DMS53 treated with DMSO at 0.1 percent for 48 hours (cell line): ENCODE measurements around the gene ZNF746.

Source experiments
- DNase-seq: peaks from one replicate; lab custom pipeline; 2025; ENCODE audit not compliant: unreplicated experiment; lab: John Stamatoyannopoulos, UW

ZNF746 gene

GRCh38 chr7:149490083-149490760, 7.4 kb downstream of the ZNF746 start:
- DNase-seq: no peak

DNA sequence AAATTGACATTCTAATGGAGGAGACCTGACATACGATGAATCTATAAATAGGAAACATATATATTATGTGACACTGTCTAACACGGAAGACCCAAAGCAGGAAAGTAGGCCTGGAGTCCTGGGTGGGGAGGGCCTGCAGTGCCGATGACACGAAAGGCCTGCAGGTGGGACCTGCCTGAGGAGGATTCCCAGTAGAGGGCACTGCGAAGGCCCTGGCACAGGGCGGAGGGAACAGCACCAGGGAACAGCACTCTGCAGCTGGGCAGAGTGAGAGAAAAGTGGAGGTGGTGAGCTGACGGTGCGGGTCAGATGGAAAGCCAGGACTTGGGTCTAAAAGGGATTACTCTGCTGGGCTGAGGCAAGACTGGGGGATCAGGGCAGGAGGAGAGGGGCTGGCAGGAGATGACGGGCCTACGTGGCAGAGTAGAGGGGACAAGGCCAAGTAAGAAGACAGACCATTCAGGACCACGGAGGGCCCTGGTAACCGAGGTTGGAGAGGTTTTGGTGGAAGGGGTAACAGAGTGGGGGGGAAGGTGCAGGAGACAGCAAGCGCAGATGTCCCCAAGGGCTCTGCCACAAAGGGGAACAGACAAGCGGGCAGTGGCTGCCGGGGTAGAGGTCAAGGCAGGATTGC, 8.1 kb downstream of the ZNF746 start:
- DNase-seq: no peak

DNA sequence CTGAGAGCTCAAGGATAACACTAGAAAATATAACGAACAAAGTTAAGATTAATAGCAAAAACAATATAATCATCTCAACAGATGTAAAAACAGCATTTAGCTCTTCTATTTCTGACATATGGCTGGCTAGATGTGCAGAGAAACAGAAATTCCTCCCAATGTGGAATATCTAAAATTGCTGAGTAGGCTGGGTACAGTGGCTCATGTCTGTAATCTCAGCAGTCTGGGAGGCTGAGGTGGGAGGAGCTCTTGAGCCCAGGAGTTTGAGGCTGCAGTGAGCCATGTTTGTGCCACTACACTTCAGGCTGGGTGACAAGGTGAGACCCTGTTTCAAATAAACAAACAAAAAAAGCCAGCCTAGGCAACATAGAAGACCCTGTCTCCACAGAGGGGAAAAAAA, 18.0 kb downstream of the ZNF746 start:
- no peak for DNase-seq

DNA sequence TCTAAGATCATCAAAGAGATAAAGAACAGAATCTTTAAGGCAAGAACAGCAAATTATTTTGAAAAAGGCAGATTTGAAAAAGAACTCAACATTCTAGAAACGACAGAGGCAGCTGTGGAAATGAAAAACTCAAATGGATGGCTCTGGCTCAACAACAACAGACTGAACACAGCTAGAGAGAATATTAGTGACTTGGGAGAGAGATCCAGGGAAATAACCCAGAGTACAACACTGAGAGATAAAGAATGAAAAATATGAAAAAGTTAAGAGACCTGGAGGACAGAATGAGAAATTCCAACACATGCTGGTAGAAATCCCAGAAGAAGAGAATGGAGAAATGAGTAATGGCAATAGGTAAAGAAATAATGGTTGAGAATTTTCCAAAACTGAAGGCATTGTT, 18.9 kb downstream of the ZNF746 start:
- DNase-seq: no peak

DNA sequence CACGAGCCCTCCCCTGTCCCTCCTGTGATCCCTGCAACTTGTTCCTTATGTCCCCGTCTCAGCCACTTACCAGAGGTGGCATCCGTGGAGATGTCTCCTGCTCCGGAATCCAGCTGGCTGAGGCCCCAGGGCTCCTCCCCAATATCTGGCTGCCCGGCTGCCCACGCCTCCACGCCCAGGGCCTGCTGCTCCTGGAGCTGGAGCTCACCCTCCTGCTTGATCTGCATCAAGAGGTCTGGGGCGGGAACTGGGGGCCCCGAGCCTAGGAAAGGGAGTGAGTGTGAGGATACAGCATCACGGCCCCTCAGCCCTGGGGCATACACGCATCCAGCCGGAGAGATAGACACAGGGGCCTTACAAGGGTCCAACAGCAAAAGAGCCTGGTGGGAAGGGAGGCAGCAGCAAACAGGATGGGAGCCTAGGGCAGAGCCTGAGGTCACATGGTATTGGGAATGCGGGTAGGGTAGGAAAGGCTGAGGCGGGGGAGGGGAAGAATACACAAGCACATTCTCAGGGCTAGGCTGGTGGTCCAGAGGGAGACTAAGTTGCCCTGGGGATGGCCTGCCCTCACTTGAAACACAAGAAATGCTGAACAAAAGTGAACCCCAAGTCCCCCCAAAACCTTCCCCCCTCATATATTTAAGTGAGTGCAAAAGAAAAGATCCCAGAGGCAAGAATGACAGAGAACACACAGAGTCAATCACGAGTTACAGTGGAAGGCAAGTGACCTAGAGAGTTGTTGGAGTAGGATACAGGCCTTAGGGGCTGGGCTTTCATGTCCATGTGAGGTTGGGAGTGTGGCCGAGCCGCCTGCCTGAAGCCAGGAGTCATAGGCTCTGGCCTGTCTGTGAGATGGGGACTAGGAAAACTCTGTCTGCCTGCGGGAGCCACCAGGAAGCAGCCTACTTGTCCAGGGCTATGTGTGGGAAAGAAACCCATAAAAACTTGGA, 19.8 kb downstream of the ZNF746 start:
- no peak for DNase-seq

DNA sequence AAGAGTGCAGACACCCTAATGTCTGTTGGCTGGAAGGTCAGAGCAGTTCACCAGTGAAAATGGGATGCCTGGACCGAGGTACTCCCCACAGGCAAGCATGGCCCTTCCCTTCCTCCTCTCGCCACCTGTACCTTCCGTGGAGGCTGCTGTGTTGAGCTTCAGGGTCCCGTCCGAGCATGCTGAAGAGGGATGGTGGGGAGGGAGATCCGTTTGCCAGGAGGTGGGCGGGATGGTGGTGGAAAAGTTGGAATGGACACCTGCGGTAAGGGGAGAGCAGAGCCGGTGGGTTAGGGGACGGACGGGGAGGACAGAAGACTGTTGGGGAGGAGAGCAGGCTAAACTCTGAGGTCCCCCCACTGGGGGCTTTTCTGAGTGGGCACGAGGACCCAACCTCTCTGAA, 20.8 kb downstream of the ZNF746 start:
- no peak for DNase-seq

DNA sequence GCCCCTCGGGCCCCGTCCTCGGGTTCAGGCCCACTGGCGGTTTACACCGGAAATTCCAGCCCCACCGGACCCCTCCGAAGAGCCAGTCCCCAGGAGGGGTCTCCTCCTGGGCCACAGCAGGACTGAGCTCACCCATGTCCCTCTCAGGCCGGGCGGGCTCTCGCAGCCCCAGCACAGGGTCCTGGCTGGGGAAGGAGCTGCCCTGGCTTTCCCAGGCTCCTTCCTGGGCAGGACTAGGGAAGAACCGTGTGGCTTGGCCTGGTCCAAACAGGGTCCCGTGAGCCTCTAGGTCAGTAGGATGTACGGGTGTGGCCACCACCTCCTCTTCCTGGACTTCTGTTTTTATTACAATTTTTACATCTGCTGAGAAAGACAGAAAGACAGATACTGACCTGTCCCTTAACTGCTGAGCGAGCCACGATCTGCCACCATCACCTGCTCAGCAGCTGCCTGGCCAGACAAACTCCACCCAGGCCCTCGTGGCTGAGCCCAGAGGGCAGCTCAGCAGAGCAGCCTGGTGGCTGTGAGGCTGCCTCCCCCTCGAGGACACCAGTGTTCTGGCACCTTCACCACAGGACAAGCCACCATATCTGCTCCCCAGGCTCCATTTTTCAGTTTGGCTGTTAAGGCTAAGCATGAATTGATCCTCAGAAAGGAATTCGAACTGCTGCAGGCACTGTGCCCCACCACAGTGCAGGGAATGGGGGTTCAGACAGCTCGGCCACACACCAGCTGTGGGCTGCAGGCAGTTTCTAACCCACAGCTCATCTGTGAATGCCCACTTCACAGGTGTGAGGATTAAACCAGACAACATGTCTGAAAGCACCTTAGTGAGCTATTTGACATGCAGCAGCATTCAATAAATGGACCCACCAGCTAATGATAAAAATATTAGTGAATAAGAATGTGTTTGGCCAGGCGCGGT, 22.2 kb downstream of the ZNF746 start:
- DNase-seq: no peak

DNA sequence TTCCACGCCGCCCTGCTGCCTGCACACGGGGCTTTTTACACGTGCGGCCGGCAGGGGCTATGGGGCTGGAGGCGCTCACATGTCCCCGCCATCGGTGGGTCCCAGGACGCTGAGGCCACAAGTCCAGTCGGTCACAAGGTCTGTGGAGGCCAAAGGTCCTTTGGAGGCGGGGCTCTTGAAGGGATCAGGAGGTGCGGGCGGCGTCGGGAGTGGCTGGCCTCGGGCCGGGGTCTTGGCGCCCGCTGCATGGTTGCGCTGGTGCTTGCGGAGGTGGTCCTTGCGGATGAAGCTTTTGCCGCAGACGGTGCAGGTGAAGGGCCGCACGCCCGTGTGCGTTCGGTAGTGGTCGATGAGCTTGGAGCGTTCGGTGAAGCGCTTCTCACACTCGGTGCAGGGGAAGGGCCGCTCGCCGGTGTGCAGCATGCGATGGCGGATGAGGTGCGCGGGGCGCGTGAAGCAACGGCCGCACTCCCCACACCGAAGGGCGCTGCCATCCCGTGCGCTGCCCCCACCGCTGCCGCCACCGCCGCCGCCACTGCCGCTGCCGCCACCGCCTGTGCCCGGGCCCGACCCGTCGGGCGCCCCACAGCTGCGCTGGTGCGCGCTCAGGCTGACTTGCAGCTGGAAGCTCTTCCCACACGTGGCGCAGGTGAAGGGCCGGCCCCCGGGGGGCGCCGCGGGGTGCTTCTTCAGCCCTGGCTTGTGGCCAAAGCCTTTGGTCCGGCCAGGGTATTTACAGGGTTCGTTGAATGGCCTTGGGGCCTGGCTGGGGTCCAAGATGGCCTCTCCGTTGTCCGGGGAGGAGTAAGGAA, 23.1 kb downstream of the ZNF746 start:
- DNase-seq: no peak

- no peak for DNase-seq
Measured at GRCh38 chr7:149473251-149473650, 24.4 kb downstream of the ZNF746 start.

DNA sequence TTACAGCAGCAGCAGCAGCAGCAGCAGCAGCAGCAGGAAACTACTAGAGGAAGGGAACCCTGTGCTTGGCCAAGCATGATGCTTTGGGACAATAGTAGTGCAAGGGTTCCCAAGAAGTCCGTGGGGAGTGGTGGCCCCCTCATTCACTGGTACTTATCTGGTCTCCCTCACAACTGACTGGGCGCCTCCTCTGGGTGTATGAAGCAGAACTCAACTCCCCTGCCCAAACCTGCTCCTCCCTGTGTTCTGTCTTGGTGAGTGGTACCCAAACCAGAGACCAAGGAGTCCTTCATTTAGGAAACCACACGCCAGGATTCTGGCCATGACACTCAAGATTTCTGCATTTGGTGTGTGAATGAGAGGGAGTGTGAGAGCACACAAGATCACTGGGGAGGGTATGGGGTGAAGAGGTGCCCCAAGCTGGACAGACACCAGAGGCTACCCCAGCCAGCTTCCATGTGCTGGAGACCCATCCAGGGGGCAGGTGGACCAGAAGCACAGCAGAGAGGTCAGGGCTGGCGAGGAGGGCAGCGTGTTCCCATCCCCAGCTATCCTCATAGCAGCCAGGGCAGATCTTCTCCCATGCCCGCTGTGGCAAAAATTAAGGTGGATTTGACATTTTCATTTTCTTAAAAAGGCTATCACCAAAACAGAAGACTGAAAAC, 26.2 kb downstream of the ZNF746 start:
- DNase-seq: no peak

GRCh38 chr7:149469806-149470205, 27.8 kb downstream of the ZNF746 start:
- DNase-seq: no peak

DNA sequence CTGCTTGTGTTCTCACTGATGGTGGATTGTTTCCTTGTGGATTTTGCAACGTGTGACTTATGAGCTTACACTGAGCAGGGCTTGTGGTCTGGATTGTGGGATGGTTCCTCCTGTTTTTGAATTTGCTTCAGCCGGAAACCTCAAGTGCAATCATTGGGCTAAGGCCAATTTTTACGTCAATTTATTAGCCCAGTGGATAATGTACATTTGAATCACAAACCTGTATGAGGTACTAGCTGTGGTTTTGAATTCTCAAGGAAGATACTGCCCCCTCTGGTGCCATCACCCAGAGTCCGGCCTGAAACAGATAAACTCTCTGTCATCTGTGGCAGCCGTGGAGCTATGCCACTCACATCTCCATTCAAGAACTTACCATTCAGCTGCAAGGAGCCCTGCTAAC, 29.4 kb downstream of the ZNF746 start:
- DNase-seq: no peak

DNA sequence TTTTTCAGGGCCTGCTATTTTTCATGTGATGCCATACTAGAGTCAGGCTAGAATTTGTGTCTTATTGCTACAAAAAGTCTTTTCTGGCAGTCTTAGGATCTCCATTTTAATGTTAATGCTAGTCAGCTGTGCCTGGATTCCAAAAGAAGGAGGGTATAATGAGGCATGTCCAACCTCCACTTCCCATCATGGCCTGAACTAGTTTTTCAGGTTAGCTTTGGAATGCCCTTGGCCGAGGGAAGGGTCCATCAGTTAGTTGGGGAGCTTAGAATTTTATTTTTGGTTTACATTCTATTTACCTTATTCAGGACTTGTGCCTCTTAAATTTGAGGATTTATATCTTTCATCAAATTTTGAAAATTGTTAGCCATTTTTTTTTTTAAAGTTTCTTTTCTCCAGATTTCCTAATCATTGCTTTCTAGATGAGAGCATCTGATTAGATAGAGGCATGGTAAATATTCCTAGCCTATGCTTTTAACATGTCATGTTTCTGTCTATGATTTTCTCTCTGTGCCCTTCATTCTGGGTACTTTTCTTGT, 30.2 kb downstream of the ZNF746 start:
- no peak for DNase-seq

DNA sequence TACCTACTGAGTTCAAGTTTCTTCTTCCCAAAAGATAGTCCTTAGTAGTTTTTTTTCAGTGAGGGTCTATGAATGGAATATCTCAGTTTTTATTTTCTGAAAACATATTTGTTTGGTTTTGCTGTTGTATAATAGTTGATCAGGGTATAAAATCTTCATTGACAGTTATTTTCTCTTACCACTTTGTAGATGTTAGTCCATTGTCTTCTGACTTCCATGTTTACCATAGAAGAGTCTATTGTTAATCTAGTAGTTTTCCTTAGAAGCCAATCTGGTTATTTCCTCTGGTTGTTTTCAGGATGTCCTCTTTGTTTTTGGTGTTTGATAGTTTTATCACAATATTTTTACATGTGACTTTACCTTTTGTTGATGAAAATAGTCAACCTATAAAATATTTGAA, 31.2 kb downstream of the ZNF746 start:
- no peak for DNase-seq

GRCh38 chr7:149463500-149464161, 34.0 kb downstream of the ZNF746 start:
- DNase-seq: no peak

GRCh38 chr7:149462101-149462520, 35.5 kb downstream of the ZNF746 start:
- DNase-seq: no peak

DNA sequence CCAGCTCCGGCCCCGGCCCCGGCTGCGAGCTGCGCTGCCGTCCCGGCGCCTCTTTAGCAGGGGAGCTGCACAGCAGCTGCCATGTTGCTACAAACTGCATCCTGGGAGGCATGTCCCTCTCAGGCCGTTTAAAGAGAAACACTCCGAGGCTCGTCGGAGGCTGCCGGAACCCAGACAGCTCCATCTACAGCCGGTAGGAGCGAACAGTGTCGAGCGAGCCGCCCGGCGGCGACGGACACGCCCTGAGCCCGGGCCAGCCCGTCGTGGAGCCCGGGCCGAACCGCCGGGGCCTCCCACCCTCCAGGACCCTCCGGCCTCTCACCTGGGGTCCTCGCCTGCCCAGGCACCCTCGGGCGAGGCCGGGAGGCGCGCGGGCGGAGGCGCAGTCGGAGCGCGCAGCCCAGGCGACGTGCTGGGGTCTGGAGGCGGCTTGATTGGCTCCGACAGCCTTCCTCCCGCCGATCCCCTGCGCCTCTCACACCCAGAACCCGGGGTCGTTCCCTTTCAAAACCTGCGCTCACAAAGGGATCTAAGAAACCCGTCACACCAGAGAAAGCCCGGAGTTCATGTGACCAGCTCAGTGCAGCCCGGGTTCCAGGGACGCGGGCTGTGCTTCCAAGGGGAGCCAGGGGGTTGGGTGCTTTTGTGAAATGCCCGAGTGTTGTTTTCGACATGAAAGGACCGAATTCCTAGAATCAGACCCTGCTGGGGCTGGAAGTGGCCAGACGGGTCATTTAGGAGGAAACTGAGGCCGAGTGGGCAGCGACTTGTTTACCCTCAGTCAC, 36.9 kb downstream of the ZNF746 start, which contains the start of gene ZNF777:
TSS of gene ZNF777 (minus strand) at position 570 of the 785 bp plus-strand sequence. CDS start 5,040 bp downstream, outside the sequence.
- peak; percentile 77 for DNase-seq
